Left renal cortex interstitium (tissue), 4 donors: ENCODE data around the gene MYL6B. TPM values are rescaled to one million over a fixed set of nuclear protein-coding genes. Genes with fewer than 3 reads are reported as not detected.
"Not testable (repeated sequence)": the region's sequence is repeated elsewhere in the genome, so short reads cannot be mapped to it uniquely, and the experiment has no call there.

Experiments used
- DNase-seq, 4 donors: peaks; one replicate each; pipeline ENCODE4 v3.0.0-alpha.2; 2013; ENCODE audit warnings: low read depth in 4 of 4, low spot score in 2 of 4, missing footprints in 1 of 4
- polyA plus RNA-seq, 4 donors: library from polyadenylated mRNA; unstranded; fragments of 120-200 nt; gene quantifications; one replicate each; pipeline ENCODE4 v1.2.1, GENCODE V29; 2013; ENCODE audit not compliant: insufficient read length in 4 of 4

The MYL6B gene
- 100 to 1,000 TPM; 158 to 212 (median 171) TPM for polyA plus RNA-seq

DNA sequence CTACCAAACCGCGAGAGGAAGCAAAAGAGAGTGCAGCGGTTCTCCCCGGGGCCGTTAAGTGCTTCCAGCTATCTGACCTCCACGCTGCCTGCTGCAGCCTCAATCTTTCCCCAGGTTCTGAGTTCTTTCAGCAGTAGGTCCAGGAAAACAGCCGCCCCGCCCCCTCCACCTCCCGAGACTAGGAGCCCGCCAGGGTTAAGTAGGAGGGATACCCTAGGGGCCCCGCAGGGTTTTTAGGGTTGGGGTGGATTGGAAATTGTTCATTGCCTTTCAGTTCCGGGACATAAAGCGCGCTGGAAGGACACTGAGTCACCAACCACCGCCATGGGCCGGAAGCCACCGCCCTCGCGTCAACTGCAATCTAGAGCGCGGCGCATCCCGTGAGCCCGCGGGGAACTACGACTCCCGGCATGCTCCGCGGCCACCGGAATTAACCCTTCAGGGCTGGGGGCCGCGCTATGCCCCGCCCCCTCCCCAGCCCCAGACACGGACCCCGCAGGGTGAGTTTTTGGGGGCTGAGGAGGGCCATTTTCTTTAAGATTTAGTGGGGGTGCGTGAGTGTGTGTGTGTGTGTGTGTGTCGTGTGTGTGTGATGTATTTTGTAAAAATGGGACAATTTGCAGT lies at the start of gene MYL6B:
Gene MYL6B (plus strand): TSS at position 456 of the 624 bp plus-strand sequence. CDS start 1,332 bp downstream, outside the sequence.
- peak; percentile 68 to 89 (median 79) for DNase-seq

- DNase-seq, result no peak
Observed at GRCh38 chr12:56102683-56103065, 49.7 kb upstream of the MYL6B start.

DNA sequence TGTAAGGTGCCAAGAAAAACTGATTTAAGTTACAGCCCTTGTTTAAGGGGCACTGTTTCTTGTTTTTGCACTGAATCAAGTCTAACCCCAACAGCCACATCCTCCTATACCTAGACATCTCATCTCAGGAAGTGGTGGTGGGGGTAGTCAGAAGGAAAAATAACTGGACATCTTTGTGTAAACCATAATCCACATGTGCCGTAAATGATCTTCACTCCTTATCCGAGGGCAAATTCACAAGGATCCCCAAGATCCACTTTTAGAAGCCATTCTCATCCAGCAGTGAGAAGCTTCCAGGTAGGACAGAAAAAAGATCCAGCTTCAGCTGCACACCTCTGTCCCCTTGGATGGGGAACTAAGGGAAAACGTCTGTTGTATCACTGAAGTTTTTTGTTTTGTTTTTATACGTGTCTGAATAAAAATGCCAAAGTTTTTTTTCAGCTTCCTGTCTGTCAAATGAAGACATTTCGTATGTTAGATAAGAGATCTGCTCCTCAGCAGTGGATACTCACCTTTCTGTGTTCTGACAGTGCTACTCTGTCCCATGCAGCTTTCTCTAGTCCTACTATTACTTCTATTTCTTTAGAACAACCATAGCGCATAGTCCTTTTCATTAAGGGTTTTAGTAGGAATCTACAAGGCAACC lies 49.2 kb upstream of the MYL6B start:
- DNase-seq, result no peak

DNA sequence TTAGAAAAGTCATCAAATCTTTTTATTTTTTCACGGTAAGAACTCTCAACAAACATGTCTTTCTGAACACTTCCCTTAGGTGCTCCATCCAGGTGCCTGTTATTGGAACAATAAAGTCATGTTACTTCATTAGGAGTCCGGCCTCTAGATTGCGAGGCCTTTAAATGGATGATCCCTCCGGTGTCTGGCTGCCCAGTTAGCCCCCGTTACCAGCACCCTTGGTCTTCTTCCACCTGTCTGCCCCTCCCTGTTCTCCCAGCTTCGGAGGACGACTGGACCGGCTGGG lies 48.6 kb upstream of the MYL6B start:
- DNase-seq, result no peak

DNA sequence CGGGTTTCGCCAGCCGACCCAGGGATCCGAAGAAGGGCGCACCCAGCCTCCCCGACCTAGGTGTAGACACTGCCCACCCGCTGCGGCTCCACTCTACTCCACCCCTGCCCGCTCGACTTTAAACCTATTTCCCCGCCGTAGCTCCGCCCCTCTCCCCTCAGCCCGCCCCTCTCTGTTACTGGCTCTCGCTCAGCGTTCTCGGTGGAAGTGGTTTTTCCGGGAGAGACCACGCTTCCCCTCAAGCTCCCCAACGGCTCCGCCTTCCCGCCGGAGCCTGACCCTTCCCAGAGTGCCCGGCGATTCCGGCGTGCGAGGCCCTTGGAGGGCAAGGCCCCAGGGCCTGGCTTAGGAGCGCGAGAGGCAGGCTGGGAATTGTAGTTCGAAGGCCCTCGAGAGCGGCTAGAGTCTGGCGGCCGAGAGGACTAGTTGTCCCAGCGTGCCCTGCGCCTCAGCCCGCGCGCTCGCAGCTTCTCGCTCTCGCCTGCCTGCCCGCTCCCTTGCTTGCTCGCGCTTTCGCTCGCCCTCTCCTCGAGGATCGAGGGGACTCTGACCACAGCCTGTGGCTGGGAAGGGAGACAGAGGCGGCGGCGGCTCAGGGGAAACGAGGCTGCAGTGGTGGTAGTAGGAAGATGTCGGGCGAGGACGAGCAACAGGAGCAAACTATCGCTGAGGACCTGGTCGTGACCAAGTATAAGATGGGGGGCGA lies 48.1 kb upstream of the MYL6B start, which contains the start of gene PA2G4:
Gene PA2G4 (plus strand): TSS at position 451 of the 706 bp plus-strand sequence. CDS start 179 bp downstream, at position 630.
- DNase-seq, result peak; percentile 93 to 99 (median 96)

DNA sequence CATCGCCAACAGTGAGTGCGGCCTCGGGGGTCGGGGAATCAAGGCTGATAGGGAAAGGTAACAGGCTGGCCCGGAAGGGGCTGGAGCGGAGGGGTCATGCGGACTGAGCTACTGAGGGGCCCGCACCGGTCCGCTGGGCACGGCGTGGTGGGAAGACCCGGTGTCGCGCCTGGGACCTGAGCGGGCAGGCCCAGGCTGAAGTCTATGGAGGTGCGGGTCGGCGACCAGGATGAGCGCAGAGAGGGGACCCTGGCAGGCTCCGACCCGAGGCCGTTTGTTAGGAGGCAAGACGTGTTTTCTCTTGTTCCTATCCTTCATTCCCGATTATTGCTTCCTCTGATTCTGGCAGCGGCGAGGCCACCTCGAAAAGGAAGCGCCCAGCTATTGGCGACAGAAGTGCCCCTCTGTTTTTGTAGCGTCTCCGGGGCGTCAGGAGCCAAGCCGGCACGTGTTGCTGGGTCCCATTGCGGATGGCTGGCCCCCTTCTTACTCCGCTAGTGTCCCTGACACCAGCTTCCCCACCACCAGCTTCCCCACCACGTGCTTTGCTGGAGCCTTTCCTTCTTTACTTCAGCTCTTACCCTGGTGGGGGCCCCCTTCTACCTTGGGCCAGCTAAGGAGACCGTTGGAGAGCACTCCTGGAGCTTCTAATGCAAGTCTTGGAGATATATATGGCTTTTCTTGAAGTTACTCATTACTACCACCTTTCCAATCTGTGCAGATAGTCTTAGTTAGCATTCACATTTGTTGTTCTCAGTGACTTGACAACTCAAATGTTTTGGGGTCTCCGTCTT lies 47.4 kb upstream of the MYL6B start:
- no peak for DNase-seq

- no peak for DNase-seq
Observed at GRCh38 chr12:56105609-56105902, 46.8 kb upstream of the MYL6B start.

- no peak for DNase-seq
Observed at GRCh38 chr12:56107242-56107641, 45.1 kb upstream of the MYL6B start.

DNA sequence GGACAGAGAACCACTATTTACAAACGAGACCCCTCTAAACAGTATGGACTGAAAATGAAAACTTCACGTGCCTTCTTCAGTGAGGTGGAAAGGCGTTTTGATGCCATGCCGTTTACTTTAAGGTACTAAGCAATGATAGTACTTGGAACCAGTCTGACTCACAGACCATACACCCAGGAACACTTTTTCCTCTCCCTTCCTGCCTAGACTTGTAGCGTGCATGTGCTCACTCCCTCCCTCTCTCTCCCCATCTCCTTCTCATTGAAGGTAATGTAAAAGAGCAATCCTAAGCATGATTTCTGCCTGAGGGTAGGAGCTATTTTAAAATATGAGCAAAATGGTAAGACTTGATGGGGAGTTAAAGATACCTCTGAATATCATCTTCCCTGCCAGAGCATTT lies 41.8 kb upstream of the MYL6B start:
- DNase-seq, result no peak

DNA sequence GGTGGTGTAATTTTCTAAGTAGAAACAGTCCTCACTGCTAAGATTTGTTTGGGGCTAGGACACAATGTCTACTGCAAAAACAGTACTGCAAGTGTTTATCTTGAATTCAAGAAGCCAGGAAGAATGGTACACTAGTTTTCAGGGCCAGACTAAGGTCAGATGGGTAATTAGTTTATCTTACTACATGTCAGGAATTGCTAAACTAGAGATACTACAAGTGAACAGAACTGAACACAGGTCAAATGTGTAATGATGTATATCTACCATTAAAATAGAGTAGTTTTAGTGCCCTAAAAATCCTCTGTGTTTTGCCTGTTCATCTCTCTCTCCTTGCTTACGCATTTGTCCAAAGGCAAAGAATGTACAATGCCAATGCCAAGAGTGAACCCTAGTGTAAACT lies 38.3 kb upstream of the MYL6B start:
- DNase-seq, result no peak

DNA sequence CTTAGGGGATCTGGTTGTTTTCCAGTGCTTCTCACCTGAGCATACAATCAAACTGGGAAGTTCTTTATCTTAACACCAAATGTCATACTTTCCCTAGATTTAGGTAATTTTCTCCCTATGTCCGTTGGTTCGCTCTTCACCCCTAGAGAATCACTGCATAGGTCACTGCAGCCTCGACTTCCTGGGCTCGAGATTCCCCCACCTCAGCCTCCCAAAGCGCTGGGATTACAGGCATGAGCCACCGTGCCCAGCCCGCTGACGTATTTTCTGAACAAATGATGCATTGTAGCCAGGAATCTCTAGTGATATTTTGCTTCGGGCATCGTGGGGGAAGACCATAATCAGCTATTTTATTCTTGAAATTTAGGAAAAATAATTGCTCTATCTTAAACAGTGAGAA lies 37.1 kb upstream of the MYL6B start:
- peak in 1 of 4 donors; percentile 6 for DNase-seq

DNA sequence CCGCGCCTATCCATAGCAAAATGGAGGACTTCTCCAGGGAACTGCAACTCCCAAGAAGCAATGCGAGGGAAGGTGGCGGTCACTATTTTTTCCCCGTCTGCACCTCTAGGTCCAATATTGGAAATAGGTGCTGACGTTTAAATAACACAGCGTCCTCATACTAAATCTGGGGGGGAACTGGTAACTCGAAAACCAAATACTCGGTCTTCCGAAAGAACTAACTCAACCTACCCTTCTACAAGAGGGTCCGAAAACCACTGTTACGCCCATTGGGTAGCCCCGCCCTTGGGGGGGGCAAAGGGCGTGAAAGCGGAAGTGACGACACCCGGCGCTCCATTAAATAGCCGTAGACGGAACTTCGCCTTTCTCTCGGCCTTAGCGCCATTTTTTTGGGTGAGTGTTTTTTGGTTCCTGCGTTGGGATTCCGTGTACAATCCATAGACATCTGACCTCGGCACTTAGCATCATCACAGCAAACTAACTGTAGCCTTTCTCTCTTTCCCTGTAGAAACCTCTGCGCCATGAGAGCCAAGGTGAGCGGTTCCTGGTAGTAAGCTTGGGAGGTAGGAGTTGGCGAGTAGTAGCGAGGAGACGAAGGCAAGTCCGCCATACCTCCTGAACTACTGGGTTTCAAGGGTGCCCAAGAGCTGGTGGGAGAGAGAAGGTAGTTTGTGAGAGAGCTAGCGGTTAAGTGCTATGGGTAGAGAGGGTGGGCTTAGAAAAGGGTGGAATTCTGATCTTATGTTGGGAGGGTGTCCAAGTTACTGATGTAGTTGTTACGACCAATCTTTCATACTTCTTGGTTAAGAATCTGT lies 35.9 kb upstream of the MYL6B start, which contains the start of gene RPL41:
Gene RPL41 (plus strand): TSS at position 367 of the 815 bp plus-strand sequence.
- peak; percentile 97 to 100 (median 98) for DNase-seq

GRCh38 chr12:56117082-56117706 lies 35.2 kb upstream of the MYL6B start:
- not testable (repeated sequence) for DNase-seq

- DNase-seq, result peak; percentile 91 to 98 (median 95)
Observed at GRCh38 chr12:56117778-56118687, 34.4 kb upstream of the MYL6B start, which contains the start of gene ZC3H10. TSS of gene ZC3H10 (plus strand) at chr12:56118266. CDS start at chr12:56120563, 2,297 bp downstream.

DNA sequence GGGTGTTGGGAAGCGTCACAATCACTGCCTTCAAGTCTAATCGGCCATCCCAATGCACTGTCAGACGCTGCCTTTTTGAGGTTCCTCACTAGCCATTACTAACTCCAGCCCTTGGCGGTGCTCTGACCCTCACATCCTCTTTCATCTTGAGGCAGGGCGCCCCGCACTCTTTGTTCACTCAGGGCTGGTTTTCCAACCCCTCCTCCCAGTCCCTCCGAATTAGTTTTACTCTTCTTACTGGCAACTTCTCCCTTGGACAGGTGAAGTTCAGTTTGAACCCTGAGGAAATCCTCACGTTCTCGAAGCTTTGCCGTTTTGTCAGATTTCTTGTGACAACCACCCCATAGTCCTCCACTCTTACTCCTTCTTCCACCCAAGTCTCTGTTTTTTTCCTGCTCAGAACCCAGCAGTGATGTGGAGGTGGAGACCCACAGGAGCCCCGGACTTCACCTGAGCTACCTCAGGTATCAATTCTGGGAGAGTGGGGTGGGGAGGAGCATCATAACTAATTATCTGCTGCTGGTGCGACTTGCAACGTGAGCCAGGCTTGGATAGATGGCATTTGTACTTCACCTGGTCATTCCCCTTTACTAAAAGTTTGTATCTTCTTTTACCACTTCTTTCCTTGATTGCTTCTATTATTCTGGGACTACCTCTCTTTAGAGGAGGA lies 33.6 kb upstream of the MYL6B start:
- no peak for DNase-seq

DNA sequence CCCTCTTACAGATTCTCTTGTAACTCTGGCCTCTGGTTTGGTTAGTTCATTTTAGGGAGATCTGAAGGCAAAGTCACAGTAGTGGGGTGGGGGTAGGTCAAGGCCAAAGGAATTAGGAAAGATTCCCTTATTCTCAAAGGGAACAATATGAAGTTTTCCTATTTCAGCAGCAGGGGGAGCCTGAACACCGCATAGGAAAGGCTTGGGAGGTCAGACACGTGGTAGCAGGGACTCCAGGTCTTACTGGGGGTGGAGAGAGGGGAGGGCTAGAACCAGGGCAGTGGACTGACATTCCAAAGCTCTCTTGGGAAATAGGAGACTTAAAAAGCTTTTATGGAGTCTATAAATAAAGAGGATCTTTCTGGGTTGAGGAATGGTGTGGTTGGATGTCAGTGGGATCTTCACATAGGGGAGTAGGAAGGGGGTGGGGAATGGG lies 33.0 kb upstream of the MYL6B start:
- peak in 3 of 4 donors; percentile 43 to 84 (median 67) for DNase-seq

DNA sequence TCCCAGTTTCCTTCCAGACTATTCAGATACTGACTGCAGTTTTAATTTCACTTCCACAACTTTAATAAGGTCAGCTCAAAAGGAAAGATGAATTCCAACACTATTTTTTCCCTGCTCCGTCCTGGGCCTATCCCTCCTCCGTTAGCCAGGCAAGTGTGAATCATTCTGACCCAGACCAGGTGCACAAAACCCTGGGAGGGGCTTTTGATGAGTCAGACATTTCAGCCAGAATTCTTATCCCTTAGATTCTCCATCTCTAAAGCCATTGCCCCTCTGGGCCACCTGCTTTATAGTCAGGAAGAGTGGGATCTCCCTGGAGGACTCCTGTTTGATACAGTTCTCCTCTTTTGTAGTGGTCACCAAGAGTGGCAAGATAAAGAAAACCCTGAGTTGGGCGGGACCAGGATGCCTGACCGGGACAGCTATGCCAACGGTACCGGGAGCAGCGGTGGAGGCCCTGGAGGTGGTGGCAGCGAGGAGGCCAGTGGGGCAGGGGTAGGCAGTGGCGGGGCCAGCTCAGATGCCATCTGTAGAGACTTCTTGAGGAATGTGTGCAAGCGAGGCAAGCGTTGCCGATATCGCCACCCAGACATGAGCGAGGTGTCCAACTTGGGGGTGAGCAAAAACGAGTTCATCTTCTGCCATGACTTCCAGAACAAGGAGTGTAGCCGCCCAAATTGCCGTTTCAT lies 32.1 kb upstream of the MYL6B start:
- no peak for DNase-seq
